ENCODE data around the gene CIAO1. TPM values are rescaled to one million over a fixed set of nuclear protein-coding genes. Genes with fewer than 3 reads are reported as not detected.

Gene CIAO1
- polyA plus RNA-seq, 3 donors: 73.7 to 93.8 (median 89.4) TPM

- H3K27ac Mint-ChIP-seq: no peak overlapping the region
- intact Hi-C loops (cut with micrococcal nuclease): loop anchor here in 1 of 2 donors (5.0 kb wide), 1 partner anchor 41 kb away; the partner anchor contains the start of genes CIAO1 and TMEM127
- peaks cover 0 to 3% (median 2%) of the 10 kb centered on the region in 3 donors for H3K27me3 Mint-ChIP-seq (ENCODE audit: low read depth in 3 of 3)
- peaks cover 34% of the 10 kb centered on the region for H3K79me2 ChIP-seq (ENCODE audit: insufficient read depth, low read length)
- H3K9me3 ChIP-seq (replicated peaks in 1 of 2; ENCODE audit: control insufficient read depth in 1 of 2, insufficient read depth in 1 of 2, low read length in 2 of 2): no peaks in the 10 kb centered on the region
- no peak overlapping the region for H3K4me3 Mint-ChIP-seq
- H2AFZ ChIP-seq (ENCODE audit: insufficient read depth, low read depth, low read length, poor library complexity, severe bottlenecking): no peak overlapping the region
- no peaks in the 10 kb centered on the region for H4K20me1 ChIP-seq (ENCODE audit: insufficient read depth, low read length)
- no peak overlapping the region for H3K4me2 ChIP-seq (replicated peaks; ENCODE audit: extremely low read depth, low read length, poor library complexity, severe bottlenecking)
- H3K4me1 Mint-ChIP-seq: peaks cover 23% of the 10 kb centered on the region
- no peaks in the 10 kb centered on the region for H3K27me3 ChIP-seq (ENCODE audit: control insufficient read depth in 2 of 2, insufficient read depth in 2 of 2, low read length in 2 of 2)
- peaks cover 13 to 19% of the 10 kb centered on the region in 2 donors for H3K4me1 ChIP-seq (ENCODE audit: control insufficient read depth in 1 of 2, insufficient read depth in 2 of 2, low read length in 2 of 2)
- WGBS (ENCODE audit: insufficient coverage): 100% methylated on average over 1 of the region's 5 CpGs
- H3K27ac ChIP-seq (ENCODE audit: low read depth in 1 of 2, low read length in 2 of 2): no peak overlapping the region
- no peak overlapping the region for H3K4me3 ChIP-seq (replicated peaks in 1 of 3; ENCODE audit: low read depth in 2 of 3, low read length in 3 of 3)
- no peak overlapping the region for H3K9ac ChIP-seq (ENCODE audit: insufficient read depth, low read length, poor library complexity, severe bottlenecking)
- H3K36me3 Mint-ChIP-seq: peaks cover 10 to 12% of the 10 kb centered on the region in 2 donors
- H3K9me3 Mint-ChIP-seq: no peaks in the 10 kb centered on the region
- no peak for DNase-seq
- TF ChIP-seq CTCF (IDR thresholded peaks at IDR 0.05): no peak
- peaks cover 10 to 13% of the 10 kb centered on the region in 2 donors for H3K36me3 ChIP-seq (replicated peaks in 1 of 2; ENCODE audit: control insufficient read depth in 1 of 2, insufficient read depth in 2 of 2, low read length in 2 of 2)
Observed at GRCh38 chr2:96308248-96308647, 42.2 kb downstream of the CIAO1 start.

GRCh38 chr2:96315005-96315399, 49.0 kb downstream of the CIAO1 start:
- Histone ChIP-seq H2AFZ (ENCODE audit: insufficient read depth, low read depth, low read length, poor library complexity, severe bottlenecking) (no peak overlapping the region), H3K4me2 (replicated peaks; ENCODE audit: extremely low read depth, low read length, poor library complexity, severe bottlenecking) (no peak overlapping the region), H3K36me3 (replicated peaks in 1 of 2; ENCODE audit: control insufficient read depth in 1 of 2, insufficient read depth in 2 of 2, low read length in 2 of 2) (no peaks in the 10 kb centered on the region), H3K4me1 (ENCODE audit: control insufficient read depth in 1 of 2, insufficient read depth in 2 of 2, low read length in 2 of 2) (peaks cover 18 to 23% of the 10 kb centered on the region in 2 donors), H3K27me3 (ENCODE audit: control insufficient read depth in 2 of 2, insufficient read depth in 2 of 2, low read length in 2 of 2) (no peaks in the 10 kb centered on the region), H3K27ac (ENCODE audit: low read depth in 1 of 2, low read length in 2 of 2) (no peak overlapping the region), H3K4me3 (replicated peaks in 1 of 3; ENCODE audit: low read depth in 2 of 3, low read length in 3 of 3) (no peak overlapping the region), H3K79me2 (ENCODE audit: insufficient read depth, low read length) (no peaks in the 10 kb centered on the region), H3K9me3 (replicated peaks in 1 of 2; ENCODE audit: control insufficient read depth in 1 of 2, insufficient read depth in 1 of 2, low read length in 2 of 2) (no peaks in the 10 kb centered on the region), H4K20me1 (ENCODE audit: insufficient read depth, low read length) (no peaks in the 10 kb centered on the region), H3K9ac (ENCODE audit: insufficient read depth, low read length, poor library complexity, severe bottlenecking) (no peak overlapping the region)
- TF ChIP-seq CTCF (IDR thresholded peaks at IDR 0.05): no peak
- Mint-ChIP-seq H3K36me3 (no peaks in the 10 kb centered on the region), H3K4me3 (no peak overlapping the region), H3K27ac (peak overlapping the region in 1 of 7 donors; percentile 11), H3K4me1 (peaks cover 23% of the 10 kb centered on the region), H3K27me3 (ENCODE audit: low read depth in 3 of 3) (peaks cover 0 to 2% (median under 1%) of the 10 kb centered on the region in 3 donors), H3K9me3 (no peaks in the 10 kb centered on the region)
- 50% methylated on average over 1 of the region's 3 CpGs for WGBS (ENCODE audit: insufficient coverage)
- intact Hi-C loops (cut with micrococcal nuclease): no loop called here
- no peak for DNase-seq
